HG03521 (cell line): ENCODE data around the gene LYPD1.

Source experiments
- ATAC-seq: cut with Tn5 transposase; IDR thresholded peaks from one replicate; pipeline ENCODE4 v1.9.1; 2021; ENCODE audit warnings: mild to moderate bottlenecking, moderate library complexity; ENCODE audit not compliant: unreplicated experiment

LYPD1 gene

DNA sequence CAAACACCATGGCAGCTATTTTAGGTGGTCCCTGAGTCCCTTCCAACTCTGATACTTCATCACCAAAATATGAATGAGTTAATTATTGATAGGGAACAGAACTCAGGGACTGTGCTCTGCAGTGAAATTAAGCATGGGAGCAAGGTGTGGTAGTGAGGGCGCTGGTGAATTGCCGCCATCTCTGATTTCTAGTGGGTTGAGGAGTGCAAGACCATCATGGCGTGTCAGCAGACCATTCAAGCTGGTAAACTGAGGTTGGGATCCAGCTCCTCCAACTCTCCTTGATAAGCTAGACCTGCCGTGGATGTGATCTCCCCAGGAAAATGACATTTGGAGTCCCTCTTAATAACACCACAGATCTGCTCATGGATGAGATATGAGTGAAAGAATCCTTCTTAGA is 70.4 kb downstream of the LYPD1 start:
- no peak for ATAC-seq

GRCh38 chr2:132598536-132598935 is 71.5 kb downstream of the LYPD1 start:
- no peak for ATAC-seq

DNA sequence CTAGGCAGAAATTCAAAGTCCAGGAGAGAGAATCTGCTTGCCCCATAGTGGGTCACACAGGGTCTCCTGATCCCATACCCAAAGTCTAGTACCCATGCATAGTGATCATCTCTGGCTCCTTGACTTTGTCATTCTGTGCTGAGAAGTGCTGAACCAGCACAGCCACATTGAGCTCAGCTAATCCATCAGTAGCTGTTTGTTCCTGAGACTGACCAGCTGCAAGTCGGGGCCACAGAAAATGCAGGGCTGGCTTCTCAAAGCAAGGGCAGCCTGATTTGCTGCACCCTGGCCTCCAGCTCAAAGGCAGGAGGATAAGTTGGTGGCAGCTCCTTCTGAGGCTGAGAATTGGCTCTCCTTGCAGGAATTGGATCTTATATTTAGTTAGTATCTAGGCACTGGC is 72.2 kb downstream of the LYPD1 start:
- no peak for ATAC-seq

DNA sequence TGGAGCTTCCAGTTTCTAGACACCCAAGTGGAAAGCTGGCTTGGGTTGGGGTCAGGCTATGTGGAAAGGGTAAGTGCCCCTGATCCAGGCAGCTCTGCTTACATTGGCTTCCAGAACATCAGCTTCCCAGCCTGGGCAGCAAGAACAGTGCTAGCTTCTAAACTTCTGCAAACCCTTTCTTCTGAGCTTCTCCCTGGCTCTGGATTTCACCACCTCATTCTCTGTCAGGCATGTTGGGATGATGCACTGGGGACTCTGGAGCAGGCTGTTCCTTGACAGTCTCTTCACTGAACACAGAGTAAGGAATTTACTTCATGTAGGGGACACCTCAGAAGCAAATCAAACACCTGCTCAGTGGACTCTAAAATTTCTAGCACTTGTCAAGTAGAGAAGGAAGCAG is 72.8 kb downstream of the LYPD1 start:
- ATAC-seq, result no peak

DNA sequence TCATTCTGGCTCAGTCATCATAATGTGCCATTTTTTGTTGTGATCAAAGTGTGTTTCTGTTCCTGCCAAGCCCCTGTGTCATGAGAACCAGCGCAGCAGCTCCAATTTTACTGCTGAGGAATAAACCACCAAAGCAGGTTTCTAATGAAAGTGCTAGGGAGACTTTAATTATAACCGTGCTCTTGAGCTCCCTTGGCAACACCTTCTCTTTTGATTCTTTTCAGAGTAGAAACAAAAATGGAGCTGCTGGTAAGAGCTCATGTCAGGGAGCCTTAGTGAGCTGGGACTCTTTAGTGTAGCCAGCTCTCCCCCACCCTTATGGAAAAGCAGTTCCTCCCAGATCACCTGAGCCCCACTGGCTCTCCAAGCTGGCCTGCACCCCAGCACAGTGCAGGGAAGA is 74.3 kb downstream of the LYPD1 start:
- ATAC-seq, result no peak

GRCh38 chr2:132595186-132595585 is 74.8 kb downstream of the LYPD1 start:
- ATAC-seq, result no peak
